Stimulated activated effector memory CD8-positive, alpha-beta T cell treated with anti-CD3 and anti-CD28 coated beads, Interleukin-12 subunit alpha, Interleukin-12 subunit beta, amount 100 ng/mL, for 72 hours (primary cell): ENCODE data around the gene SLC15A2.

Source experiments
- ATAC-seq: fragments of 150-1000 bp; cut with Tn5 transposase; 2 replicates; pipeline ENCODE4 v1.10.0; 2021
- DNase-seq, 2 donors: peaks; one replicate each; pipeline ENCODE4 v3.0.0; 2021 to 2022; ENCODE audit warnings: low spot score in 2 of 2
- H3K27ac Mint-ChIP-seq: one replicate; pipeline ENCODE4 v1.8.0; 2022; ENCODE audit warnings: mild to moderate bottlenecking, mixed read lengths
- H3K36me3 Mint-ChIP-seq: one replicate; pipeline ENCODE4 v1.8.0; 2022; ENCODE audit warnings: mild to moderate bottlenecking, mixed read lengths
- H3K4me1 Mint-ChIP-seq: one replicate; pipeline ENCODE4 v1.8.0; 2022; ENCODE audit warnings: mixed read lengths
- H3K4me3 Mint-ChIP-seq: one replicate; pipeline ENCODE4 v1.8.0; 2022; ENCODE audit warnings: mild to moderate bottlenecking, mixed read lengths
- H3K9me3 Mint-ChIP-seq: one replicate; pipeline ENCODE4 v1.8.0; 2022; ENCODE audit warnings: mixed read lengths

Gene SLC15A2

DNA sequence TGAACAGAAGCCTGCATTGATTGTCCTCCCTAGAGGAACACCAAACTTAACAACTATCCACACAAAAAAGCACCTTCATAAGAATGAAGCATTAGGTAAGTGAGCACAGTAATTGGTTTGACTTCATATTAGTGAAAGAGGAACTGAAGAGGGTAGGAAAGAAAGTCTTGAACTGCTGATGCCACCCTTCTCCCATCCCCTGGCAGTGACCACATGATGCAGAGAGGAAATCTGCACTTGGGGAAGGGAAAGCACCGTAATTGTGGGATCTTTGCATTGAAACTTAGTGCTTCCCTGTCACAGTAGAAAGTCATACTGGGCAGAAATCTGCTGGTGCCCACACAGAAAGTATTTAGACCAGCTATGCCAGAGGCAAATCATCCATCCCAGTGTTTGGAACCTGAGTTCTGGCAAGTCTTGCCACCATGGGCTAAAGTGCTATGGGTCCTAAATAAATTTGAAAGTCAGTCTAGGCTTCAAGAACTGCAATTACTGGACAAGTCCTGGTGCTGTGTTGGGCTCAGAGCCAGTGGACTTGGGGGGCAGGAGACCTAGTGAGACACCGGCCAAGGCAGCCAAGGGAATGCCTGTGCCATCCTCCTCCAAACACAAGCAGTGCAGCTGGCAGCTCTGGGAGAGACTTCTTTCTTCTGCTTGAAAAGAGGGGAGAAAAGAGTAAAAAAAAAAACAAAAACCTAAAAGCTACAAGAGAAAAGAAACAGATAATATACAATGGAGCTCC, 63.6 kb downstream of the SLC15A2 start:
- no peaks in the 10 kb centered on the region for H3K4me1 Mint-ChIP-seq
- H3K9me3 Mint-ChIP-seq: no peaks in the 10 kb centered on the region
- ATAC-seq: no peak
- H3K27ac Mint-ChIP-seq: no peak overlapping the region
- no peaks in the 10 kb centered on the region for H3K36me3 Mint-ChIP-seq
- DNase-seq: no peak
- H3K4me3 Mint-ChIP-seq: no peak overlapping the region

DNA sequence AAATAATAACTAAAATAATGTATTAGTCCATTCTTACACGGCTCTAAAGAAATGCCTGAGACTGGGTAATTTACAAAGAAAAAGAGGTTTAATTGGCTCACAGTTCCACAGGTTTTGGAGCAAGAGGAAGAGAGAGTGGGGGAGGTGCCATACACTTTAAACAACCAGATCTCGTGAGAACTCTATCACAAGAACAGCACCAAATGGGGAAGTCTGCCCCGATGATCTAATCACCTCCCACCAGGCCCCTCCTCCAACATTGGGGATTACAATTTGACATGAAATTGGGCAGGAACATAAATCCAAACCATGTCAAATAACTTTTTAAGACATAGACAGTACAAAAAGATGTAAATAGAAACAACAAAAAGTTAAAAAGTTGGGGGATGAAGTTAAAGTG, 64.6 kb downstream of the SLC15A2 start:
- Mint-ChIP-seq H3K4me3 (no peak overlapping the region), H3K36me3 (no peaks in the 10 kb centered on the region), H3K4me1 (no peaks in the 10 kb centered on the region), H3K9me3 (no peaks in the 10 kb centered on the region), H3K27ac (no peak overlapping the region)
- ATAC-seq (no peak), DNase-seq (no peak)

DNA sequence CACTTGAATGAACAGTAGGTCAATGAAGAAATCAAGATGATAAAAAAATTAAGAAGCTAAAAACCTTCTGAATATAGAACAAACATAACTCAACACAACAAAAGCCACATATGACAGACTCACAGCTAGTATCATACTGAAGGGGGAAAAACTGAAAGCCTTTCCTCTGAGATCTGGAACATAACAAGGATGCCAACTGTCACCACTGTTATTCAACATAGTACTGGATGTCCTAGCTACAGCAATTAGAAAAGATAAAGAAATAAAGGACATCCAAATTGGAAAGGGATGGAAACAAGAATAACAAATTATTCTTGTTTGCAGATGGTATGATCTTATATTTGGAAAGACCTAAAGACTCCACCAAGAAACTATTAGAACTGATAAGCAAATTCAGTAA, 67.1 kb downstream of the SLC15A2 start:
- ATAC-seq: no peak
- H3K27ac Mint-ChIP-seq: no peak overlapping the region
- H3K9me3 Mint-ChIP-seq: no peaks in the 10 kb centered on the region
- no peak overlapping the region for H3K4me3 Mint-ChIP-seq
- DNase-seq: no peak
- no peaks in the 10 kb centered on the region for H3K36me3 Mint-ChIP-seq
- H3K4me1 Mint-ChIP-seq: no peaks in the 10 kb centered on the region

DNA sequence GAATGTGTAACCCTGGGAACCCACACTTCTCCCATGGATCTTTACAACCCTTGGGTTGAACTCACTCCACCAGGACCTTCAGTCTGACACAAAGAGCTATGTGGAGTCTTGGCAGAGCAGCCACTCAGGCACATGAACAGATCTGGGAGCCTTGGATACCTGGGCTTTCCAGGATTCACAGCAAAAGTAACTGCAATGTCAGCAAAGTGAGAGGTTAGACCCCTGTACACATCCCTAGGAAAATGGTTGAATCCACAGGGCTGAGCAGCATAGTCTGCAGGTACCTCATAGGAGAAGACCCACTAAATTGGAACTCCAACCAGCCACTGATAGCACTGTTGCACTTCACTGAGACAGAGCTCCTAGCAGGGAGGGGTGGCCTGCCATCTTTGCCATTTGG, 68.2 kb downstream of the SLC15A2 start:
- Mint-ChIP-seq H3K36me3 (no peaks in the 10 kb centered on the region), H3K4me1 (no peaks in the 10 kb centered on the region), H3K27ac (no peak overlapping the region), H3K9me3 (no peaks in the 10 kb centered on the region), H3K4me3 (no peak overlapping the region)
- DNase-seq (no peak), ATAC-seq (no peak)

DNA sequence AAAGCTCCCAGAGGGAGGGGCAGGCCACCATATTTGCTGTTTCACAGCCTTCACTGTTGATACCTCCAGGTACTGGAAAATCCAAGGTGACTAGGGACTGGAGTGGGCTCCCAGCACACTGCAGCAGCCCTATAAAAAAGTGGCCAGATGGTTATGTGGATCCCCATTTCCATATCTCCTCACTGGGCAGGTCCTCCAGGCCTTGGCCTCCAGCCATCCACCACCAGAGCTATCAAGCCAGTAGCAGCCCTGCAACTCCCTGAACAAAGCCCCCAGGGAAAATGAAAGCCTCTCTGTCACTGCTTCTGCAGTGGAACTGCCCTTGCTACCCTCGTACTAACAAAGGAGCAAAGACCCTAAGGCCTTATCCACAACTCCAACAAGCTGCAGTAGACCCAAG, 69.4 kb downstream of the SLC15A2 start:
- H3K4me3 Mint-ChIP-seq: no peak overlapping the region
- no peak for ATAC-seq
- no peaks in the 10 kb centered on the region for H3K36me3 Mint-ChIP-seq
- no peak for DNase-seq
- no peaks in the 10 kb centered on the region for H3K9me3 Mint-ChIP-seq
- no peak overlapping the region for H3K27ac Mint-ChIP-seq
- no peaks in the 10 kb centered on the region for H3K4me1 Mint-ChIP-seq

DNA sequence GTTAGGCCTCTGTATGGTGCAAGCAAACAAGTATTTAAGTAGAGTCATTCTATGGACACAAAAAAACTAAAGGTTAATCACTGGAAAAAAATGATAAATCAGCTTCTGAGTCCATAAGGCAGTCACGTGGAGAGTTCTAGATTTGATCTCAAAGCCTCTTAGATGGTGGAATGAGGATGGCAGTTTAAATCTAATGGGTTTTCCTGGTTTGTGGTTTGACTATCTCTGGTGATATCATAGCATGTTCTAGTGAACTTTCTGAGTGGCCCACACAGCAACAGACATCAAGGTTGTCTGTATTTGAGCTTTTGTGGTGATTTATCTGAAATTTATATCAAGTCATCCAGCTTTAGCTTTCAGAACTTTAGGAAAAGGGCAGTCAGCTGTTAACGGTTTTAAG, 75.4 kb downstream of the SLC15A2 start:
- DNase-seq (no peak), ATAC-seq (no peak)
- H3K9me3 Mint-ChIP-seq: no peaks in the 10 kb centered on the region

DNA sequence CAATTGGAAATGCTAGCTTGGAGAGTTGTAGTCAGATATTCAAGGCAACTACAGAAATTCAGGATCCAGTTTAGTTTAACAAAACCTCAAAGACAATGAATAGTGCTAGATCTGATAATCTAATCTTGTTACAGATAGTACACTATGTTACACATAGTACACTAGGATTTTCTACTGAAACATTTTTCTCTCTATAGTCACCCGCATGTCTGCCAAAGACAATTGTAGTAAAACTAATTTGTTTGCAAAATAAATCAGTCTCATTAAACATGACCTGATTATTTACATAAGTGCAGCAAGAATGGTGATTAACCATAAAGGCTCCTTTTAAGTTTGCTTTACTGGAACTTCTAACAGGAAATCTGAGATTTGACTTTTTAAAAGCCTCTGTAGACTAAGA, 75.8 kb downstream of the SLC15A2 start:
- no peaks in the 10 kb centered on the region for H3K36me3 Mint-ChIP-seq
- H3K9me3 Mint-ChIP-seq: no peaks in the 10 kb centered on the region
- H3K4me1 Mint-ChIP-seq: no peaks in the 10 kb centered on the region
- DNase-seq (no peak), ATAC-seq (no peak)
- no peak overlapping the region for H3K27ac Mint-ChIP-seq
- H3K4me3 Mint-ChIP-seq: no peak overlapping the region

More for the DNA sequence above, 75.4 kb downstream of the SLC15A2 start:
- no peak overlapping the region for H3K4me3 Mint-ChIP-seq
- H3K4me1 Mint-ChIP-seq: no peaks in the 10 kb centered on the region
- H3K27ac Mint-ChIP-seq: no peak overlapping the region
- no peaks in the 10 kb centered on the region for H3K36me3 Mint-ChIP-seq

DNA sequence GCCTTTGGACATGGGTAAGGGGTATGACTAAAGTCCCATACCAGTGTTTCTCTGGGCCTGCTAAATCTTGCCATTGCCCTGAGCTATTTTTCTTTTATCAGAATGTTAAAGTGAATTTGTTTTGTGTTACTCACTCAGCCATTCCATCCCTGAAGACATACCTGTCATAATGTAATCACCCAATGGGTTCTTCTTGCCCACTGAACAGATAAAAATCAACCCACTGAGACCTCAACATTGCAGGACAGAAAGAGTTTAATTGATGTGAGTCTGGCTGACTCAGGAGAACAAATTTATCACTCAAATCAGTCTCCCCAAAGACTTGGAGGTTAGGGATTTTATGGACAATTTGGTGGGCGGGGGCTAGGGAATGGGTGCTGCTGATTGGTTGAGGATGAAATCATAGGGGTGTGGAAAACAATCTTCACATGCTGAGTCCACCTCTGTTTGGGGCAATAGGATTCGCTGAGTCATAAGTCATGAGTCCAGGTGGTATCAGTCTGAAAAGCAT, 80.5 kb downstream of the SLC15A2 start:
- no peak for DNase-seq
- Mint-ChIP-seq H3K9me3 (peaks cover 9% of the 10 kb centered on the region), H3K4me1 (no peaks in the 10 kb centered on the region), H3K36me3 (no peaks in the 10 kb centered on the region), H3K4me3 (no peak overlapping the region), H3K27ac (no peak overlapping the region)
- no peak for ATAC-seq

DNA sequence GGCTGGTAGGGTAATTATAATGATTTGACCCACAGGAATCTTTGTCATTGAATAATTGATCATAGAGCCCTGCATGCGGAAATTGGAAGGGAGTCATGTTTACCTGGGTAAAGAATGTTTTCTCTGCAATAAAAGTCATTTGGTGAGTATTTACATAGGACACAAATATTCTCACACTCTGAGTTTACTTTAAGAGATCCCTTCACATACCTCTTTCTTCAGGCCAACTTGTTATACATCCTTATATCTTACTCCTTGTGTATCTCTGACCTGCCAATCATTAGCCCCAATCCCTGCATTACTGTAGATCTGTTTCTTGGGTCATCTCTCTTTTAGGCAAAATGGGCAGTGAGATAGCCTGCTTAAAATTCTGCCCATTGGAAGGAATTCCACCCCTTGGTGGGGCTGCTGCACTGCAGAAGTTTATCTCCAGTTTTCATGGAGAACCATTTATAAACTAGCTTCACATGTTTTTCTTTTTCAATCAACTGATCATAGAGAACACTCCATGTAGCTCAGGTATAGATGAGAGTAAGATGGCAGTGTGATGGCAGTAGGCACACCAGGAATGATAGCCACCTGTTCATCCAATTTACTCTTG, 81.6 kb downstream of the SLC15A2 start:
- DNase-seq: no peak
- ATAC-seq: no peak
- Mint-ChIP-seq H3K4me1 (no peaks in the 10 kb centered on the region), H3K9me3 (peaks cover 9% of the 10 kb centered on the region), H3K27ac (no peak overlapping the region), H3K4me3 (no peak overlapping the region), H3K36me3 (no peaks in the 10 kb centered on the region)

DNA sequence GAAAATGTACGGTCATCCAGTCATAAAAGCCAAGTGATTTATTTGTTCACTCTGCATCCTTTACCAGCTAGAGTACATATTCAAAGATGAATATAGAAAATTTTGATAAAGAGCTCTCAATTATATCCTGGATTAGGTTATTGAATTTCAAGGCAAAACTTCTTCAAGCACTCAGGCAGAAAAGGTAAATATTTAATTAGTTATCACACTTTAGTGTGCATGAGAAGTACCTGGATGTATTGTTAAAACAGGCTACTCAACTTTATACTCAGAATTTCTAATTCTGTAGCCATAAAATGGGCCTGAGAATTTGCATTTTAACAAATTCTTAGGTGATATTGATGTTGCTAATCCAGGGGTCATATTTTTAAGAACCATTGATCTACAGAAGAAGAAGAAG, 82.5 kb downstream of the SLC15A2 start:
- H3K4me1 Mint-ChIP-seq: no peaks in the 10 kb centered on the region
- DNase-seq (no peak), ATAC-seq (no peak)
- peaks cover 9% of the 10 kb centered on the region for H3K9me3 Mint-ChIP-seq
- H3K4me3 Mint-ChIP-seq: no peak overlapping the region
- no peak overlapping the region for H3K27ac Mint-ChIP-seq
- H3K36me3 Mint-ChIP-seq: no peaks in the 10 kb centered on the region

DNA sequence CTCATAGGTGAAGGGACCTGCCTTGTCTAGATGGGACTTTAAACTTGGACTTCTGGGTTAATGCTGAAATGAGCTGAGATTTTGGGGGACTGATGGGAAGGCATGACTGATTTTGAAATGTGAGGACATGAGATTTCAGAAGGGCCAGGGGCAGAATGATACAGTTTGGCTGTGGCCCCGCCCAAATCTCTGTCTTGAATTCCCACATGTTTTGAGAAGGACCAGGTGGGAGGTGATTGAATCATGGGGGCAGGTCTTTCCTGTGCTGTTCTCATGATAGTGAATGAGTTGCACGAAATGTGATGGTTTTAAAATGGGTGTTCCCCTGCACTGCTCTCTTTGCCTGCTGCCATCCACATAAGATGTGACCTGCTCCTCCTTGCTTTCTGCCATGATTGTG, 85.0 kb downstream of the SLC15A2 start:
- H3K27ac Mint-ChIP-seq: no peak overlapping the region
- peaks cover 15% of the 10 kb centered on the region for H3K9me3 Mint-ChIP-seq
- no peak for DNase-seq
- H3K4me1 Mint-ChIP-seq: no peaks in the 10 kb centered on the region
- no peaks in the 10 kb centered on the region for H3K36me3 Mint-ChIP-seq
- no peak for ATAC-seq
- H3K4me3 Mint-ChIP-seq: no peak overlapping the region

DNA sequence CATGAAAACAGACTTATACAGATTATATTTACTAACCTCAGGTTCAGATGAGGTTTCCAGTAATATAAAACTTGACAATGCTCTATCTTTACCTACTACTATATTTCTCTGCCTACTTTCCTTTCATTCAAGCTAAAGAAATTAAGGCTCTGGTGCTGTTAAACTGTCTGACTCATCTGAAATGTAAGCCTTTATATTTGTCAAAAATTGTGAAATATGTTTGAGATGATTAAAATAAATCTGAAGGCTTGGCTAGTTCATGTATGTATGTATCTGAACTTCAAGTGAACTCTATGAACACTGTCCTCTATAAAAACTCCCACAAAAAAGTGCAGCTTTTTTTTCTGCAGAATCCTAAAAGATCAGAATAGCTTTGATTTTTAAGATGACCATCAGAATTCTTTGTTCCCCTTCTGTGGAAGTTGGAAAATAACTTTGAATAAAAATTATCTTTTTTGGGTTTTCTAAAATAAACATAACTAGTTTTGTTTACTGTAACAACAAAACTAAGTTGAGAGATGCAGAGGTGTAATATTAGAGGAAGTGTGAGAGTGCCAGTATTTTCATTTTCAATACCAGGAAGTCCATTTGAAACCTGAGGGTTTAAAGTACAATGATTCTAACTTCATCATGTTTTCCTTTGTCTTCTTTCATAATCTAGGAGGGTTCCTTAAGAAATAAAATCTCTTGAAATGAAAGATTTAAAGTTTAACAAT, 85.7 kb downstream of the SLC15A2 start:
- no peak for DNase-seq
- no peak overlapping the region for H3K4me3 Mint-ChIP-seq
- no peaks in the 10 kb centered on the region for H3K4me1 Mint-ChIP-seq
- no peak for ATAC-seq
- no peak overlapping the region for H3K27ac Mint-ChIP-seq
- H3K9me3 Mint-ChIP-seq: peaks cover 18% of the 10 kb centered on the region
- no peaks in the 10 kb centered on the region for H3K36me3 Mint-ChIP-seq

DNA sequence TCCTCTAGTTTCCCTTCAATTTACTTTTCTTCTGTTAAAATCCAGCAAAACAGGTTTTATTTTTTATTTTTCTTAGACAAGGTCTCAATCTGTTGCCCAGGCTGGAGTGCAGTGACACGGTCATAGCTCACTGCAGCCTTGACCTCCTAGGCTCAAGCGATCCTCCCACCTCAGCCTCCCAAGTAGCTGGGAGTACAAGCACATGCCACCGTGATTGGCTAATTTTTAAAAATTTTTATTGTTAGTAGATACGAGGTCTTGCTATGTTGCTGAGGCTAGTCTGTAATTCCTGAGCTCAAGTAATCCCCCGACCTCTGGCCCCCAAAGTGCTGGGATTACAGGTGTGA, 86.2 kb downstream of the SLC15A2 start:
- Mint-ChIP-seq H3K27ac (no peak overlapping the region), H3K4me3 (no peak overlapping the region), H3K4me1 (no peaks in the 10 kb centered on the region), H3K9me3 (peaks cover 22% of the 10 kb centered on the region), H3K36me3 (no peaks in the 10 kb centered on the region)
- ATAC-seq (no peak), DNase-seq (no peak)

DNA sequence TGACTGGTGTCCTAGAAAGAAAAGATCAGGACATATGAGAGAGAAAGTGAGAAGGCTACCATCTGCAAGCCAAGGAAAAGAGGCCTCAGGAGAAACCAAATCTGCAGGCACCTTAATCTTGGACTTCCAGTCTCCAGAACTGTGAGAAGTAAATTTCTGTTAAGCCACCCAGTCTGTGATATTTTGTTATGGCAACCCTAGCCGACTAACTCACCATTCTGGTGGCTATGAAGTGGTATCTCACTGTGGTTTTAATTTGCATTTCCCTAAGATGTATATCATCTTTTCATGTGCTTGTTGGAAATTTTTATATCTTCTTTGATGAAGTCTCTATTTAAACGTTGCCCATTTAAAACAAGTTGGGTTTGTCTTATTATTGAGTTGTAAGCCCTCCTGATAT, 87.3 kb downstream of the SLC15A2 start:
- Mint-ChIP-seq H3K36me3 (no peaks in the 10 kb centered on the region), H3K4me3 (no peak overlapping the region), H3K4me1 (no peaks in the 10 kb centered on the region), H3K27ac (no peak overlapping the region), H3K9me3 (peaks cover 22% of the 10 kb centered on the region)
- DNase-seq (no peak), ATAC-seq (peak; percentile 34)

DNA sequence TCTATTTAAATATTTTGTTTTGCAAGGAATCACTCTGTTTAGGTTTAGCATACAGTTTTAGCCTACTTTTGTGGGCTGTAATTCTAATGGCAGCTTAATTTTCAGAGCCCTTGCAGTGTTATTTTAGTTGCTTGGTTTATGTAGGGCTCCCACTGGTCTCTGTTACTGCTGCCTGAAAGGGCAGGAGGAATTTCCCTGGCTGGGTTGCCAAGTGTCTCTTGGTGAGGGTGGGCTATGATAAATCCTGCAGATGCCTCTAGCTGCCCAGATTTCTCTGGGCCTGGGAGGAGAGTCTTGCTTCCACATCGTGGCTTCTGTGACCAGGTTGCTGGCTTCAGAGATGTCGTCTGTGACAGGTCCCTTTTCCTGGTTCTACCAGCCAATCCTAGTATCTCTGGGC, 91.6 kb downstream of the SLC15A2 start:
- no peak overlapping the region for H3K27ac Mint-ChIP-seq
- no peak for ATAC-seq

DNA sequence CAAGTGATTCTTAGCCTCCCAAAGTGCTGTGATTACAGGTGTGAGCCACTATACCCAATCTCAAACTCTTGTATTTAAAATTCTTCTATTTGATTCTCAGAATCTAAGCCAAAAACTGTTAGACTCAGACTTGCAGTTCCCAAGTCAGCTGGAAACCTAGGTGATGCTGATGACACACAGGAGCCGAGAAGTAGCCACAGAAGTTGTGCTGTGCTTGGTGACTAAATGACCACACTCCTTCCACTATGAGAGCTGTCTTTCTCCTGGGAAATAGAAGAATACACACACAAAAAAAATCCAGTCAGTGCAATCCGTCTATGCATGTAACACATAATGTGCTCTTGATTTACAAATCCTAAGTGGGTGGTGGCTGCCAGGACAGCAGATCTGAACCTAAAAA, 93.9 kb downstream of the SLC15A2 start:
- peaks cover 7% of the 10 kb centered on the region for H3K4me1 Mint-ChIP-seq
- ATAC-seq (peak; percentile 96), DNase-seq (no peak)
- H3K27ac Mint-ChIP-seq: peak overlapping the region; percentile 1
- H3K4me3 Mint-ChIP-seq: no peak overlapping the region
- no peaks in the 10 kb centered on the region for H3K36me3 Mint-ChIP-seq
- peaks cover 13% of the 10 kb centered on the region for H3K9me3 Mint-ChIP-seq

More for the DNA sequence above, 91.6 kb downstream of the SLC15A2 start:
- H3K4me1 Mint-ChIP-seq: peaks cover 7% of the 10 kb centered on the region
- H3K36me3 Mint-ChIP-seq: no peaks in the 10 kb centered on the region
- no peak overlapping the region for H3K4me3 Mint-ChIP-seq
- DNase-seq: no peak
- peaks cover 13% of the 10 kb centered on the region for H3K9me3 Mint-ChIP-seq
